Islet precursor cell (in vitro differentiated cells): ENCODE results near the gene PFKFB1.
A peak's percentile ranks its signal among the peaks of the same experiment; 100 is the strongest.
"Not testable (repeated sequence)": the region's sequence is repeated elsewhere in the genome, so short reads cannot be mapped to it uniquely, and the experiment has no call there.

Source experiments
- DNase-seq: peaks from one replicate; pipeline ENCODE4 v3.0.0-alpha.2; 2018

PFKFB1 gene

DNA sequence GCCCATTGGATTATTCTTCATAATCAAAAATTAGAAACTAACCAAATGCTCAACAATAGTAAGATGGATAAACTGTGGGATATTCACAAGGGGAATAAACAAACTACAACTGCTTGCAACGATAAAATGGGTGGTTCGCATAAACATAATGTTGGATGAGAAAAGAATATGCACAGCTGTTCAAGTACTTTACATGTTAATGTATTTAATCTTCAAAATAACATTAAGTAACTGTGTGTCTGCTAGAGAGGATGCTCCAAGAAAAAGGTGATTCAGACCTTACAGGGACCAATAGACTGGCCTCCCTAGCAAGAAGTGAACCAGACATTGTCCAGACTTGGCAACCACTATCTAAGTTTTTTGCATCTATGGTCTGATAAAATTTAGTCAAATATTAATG, 2.3 kb downstream of the PFKFB1 start:
- DNase-seq = no peak

DNA sequence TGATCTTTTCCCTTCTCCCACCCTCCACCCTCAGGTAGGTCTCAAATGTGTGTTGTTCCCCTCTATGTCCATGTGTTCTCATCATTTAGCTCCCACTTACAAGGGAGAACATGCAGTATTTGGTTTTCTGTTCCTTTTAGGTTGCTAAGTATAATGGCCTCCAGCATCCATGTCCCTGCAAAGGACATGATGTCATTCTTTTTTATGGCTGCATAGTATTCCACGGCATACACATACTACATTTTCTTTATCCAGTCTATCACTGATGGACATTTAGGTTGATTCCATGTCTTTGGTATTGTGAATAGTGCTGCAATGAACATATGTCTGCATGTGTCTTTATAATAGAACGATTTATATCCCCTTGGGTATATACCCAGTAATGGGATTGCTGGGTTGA, 10.7 kb downstream of the PFKFB1 start:
- not testable (repeated sequence) for DNase-seq

DNA sequence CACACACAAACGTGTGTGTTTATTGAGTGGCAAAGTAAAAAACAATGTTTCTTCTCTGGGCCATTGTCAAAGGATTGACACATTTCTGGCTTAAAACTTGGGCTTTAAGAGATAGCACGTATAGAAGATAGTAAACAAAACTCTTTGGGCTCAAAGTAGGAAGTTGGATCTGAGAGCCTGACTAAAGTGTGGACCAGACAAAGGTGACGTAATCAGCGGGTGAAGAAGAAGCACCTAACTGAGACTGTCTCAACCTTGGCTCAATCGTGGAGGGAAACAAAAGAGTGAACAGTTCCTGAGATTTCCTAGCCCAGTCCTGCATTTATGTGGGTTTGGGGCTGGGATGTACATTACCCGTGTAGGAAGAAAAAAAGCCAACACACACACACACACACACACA, 13.7 kb downstream of the PFKFB1 start:
- DNase-seq = no peak

DNA sequence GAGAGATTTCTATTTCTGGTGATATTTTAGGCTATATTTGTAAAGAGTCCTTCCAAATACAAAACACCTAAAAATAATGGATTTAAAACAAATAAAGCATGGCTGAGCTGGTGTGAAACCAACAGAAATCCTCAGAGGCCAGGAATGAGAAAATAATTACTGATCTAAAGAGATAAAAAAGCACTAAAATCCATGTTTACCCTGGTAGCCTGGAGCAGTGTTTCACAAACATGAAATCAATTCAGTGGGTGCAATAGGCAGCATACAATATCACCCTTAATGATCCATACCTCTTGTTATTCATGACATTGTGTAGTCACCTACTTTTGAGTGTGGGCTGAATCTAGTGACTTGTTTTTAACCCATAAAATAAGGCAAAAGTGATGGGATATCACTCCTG, 14.6 kb downstream of the PFKFB1 start:
- no peak for DNase-seq

DNA sequence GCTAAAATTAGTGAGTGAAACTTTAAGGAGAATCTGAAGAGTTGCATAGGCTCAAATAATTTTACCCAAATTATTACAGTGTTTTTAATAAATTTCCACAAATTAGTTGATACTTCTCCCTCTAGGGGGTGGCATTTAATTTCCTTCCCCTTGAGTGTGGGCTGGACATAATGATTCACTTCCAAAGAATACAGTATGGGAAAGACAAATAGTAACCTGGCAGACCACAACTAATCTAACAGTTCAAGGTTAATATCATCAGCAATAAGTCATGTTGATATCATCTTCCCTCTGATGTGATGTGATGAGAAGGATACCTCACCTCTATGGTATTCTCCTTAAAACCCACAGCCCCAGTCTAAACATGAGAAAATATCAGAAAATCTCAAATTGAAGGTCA, 15.5 kb downstream of the PFKFB1 start:
- no peak for DNase-seq

DNA sequence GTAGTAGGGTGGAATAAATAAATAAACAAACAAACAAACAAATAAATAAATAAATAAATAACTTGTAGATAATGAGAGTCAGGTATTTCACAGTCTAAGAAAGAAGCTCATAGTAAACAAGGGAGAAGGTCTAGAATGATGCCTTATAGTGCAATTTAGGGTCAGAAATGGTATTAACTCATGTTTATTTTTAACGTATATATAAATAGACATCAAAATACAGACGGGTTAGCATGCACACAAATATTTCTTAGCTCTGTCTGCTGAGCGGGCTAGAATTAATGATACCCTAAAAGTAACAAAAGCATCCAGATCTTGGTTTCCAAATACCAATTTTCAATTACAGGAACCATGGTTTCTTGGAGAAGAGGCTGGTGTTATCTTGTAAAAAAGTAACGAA, 16.6 kb downstream of the PFKFB1 start:
- DNase-seq = no peak

DNA sequence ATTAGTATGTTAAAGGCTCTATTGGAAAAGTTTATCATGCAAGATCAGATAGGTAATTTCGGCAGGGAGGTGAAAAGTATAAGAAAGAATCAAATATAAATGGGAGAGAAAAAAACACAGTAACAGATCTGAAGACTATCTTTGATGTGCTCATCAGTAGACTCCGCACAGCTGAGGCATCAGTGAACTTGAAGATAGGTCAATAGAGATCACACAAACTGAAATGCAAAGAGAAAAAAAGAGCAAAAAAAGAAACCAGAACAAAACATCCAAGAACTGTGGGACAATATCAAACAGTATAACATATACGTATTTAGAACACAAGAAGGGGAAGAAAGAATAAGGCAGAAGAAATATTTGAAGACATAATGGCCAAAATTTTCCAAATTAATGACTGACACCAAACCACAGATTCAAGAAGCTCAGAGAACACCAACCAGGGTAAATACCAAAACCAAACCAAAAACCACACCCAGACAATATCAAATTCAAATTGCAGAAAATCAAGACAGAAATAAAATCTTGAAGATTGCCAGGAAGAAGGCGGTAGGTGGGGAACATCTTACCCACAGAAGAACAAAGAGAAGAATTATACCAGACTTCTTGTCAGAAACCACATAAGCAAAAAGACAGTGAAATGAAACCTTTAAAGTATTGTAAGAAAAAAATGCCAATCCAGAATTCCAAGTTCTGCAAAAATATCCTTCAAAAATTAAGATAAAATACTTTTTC, 29.1 kb downstream of the PFKFB1 start:
- DNase-seq = no peak

DNA sequence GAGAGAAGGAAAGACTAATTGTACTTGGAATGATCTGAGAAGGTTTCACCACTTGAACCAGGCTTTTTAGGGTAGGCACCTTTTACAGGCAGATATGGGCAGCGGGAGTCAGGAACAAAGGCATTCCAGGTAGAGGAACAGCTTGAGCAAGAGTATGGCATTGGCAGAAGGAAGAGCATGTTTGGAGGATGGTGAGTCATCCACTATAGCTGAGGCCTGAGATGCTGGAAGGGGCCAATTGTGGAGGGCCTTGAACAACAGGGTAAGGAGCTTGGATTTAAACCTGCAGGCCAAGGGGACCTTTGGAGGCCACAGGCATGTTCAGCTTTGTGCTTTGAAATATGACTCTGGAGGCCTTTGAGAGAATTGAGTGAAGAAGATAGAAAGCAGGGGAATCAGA, 32.2 kb downstream of the PFKFB1 start:
- DNase-seq = no peak

DNA sequence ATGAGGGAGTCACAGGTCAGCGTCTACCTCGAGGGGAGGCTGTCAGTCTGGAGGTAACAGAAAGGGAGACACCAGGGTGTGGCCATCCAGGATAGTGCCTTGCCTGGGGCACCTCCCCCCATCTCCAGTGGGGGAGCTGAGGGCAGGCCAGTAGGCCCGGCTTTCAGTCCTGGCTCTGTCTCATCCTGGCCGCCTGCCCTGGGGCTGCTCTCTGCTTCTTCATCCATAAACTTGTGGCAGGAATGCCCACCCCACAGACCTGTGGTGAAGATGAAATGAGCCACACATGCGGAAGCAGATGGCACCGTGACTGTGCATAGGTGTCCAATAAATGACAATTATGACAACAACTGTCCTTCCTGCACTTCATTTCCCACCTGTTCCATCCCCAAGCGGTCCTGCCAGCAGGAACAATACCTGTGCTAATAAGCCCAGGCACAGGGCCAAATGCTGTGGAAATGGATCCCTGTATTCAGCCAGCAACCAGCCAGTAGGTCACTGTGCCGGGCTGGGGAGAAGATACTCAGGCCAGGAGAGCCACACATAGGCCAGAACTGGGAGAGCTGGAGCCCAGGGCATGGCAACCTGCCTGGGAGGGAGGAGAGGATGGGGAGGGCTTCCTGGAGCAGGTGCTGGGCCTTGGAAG, 43.1 kb downstream of the PFKFB1 start:
- no peak for DNase-seq

DNA sequence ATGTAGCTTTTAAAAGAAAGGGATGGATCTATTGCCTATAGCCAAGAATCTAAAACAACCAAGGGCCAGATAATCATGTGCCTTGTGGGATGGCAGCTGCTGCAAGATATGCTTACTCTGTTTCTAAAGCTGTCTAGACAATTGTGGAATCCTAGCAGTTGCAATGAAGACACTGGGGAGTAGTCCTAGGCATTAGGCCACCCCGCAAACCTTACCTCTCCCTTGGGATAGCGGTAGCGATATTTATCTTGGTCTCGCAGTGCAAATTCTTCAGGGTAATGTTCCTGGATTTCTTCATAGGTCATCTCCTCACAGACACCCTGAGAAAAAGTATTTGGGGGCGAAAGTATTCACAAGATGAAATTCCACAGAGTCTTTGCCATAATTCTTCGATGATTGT, 48.8 kb downstream of the PFKFB1 start:
- DNase-seq = no peak

DNA sequence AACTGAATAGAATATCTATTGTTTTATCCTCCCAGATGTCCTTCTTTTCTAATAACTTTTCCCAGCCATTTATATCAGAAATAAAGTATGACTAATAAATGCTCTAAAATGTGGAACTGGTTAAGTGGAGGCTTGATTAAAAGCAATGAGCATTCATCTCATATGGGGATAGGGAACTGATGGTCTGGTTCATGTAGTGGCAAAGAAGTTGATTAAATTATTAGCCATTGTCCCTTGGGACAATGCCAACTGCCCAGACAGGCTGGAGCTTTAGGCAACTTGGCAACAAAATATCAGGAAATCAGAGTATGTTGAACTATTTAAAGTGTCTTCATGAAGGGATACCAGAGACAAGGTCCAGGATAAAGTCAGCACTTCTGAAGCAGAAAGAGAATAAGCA, 49.2 kb downstream of the PFKFB1 start:
- no peak for DNase-seq

DNA sequence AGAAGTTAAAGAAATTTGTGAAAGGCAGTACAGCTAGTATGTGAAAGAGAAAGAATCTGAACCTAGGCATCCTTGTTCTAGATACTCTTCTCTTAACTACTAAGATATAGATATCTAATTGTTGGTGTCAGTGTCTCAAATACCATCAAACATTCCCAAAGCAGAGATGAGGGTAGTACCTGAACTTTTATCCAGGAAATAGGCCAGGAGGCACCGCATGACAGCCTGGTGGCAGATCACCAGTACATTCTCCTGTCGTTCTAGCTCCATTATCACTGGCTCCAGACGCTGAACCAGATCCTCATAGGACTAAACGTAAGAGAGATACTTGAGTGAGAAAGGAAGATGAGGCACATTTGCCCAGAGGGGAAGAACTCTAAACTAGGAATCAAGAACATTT, 56.6 kb downstream of the PFKFB1 start:
- DNase-seq = peak; percentile 9

DNA sequence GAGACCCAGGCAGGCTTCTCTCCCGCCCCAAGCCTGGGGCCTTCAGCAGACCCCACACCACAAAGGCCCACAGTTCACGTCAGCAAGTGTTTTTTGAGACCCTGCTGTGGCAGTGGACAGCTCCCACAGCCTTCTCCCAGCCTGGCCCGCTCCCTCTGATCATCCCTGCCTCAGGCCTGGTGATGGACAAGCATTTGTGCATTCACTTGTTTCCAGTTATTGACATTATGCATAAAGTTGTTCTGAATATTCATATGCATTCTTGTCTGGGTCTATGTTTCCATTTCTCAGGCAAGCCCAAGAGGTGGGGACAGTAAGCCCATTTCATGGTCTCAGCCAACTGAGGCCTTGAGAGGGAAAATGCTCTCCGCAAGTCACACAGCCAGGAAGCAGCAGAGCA, 58.7 kb downstream of the PFKFB1 start:
- DNase-seq = peak; percentile 25

DNA sequence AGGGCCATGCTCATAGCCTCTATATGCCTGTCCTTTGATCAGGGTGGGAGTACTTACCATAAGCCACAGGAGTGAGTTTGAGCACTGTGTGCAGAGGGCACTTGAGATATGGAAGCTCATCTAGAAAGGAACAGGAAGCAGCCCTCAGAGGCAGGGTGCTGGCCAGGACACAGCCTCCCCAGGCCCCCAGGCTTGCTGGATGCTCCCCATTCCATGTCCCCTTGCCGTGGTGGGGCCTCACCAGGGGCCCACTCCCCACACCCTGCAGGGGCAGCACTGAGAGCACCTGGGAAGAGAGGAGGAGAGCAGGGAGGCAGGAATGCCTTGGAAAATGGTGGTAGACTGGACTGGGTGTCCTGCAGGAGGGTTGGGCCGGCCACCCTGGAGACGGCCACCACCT, 59.1 kb downstream of the PFKFB1 start:
- DNase-seq = no peak

DNA sequence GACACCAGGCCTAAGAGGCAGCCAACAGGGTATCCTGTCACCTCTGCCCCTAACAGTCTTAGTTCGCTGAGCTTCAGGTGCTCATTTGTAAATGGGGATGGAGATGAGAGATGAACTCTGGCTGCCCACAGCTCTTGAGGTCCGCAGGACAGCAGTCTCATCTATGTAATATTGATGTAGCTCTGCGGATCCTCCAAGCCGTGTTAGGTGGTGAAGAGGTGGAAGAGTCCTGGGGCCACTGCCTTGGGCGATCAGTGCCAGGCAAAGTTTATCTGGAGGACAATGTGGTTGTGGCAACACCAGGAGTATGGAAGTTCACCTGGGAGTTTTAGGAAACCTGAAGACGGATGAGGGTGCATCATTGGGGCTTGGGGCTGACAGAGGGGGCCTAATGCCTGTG, 59.9 kb downstream of the PFKFB1 start:
- DNase-seq = no peak

DNA sequence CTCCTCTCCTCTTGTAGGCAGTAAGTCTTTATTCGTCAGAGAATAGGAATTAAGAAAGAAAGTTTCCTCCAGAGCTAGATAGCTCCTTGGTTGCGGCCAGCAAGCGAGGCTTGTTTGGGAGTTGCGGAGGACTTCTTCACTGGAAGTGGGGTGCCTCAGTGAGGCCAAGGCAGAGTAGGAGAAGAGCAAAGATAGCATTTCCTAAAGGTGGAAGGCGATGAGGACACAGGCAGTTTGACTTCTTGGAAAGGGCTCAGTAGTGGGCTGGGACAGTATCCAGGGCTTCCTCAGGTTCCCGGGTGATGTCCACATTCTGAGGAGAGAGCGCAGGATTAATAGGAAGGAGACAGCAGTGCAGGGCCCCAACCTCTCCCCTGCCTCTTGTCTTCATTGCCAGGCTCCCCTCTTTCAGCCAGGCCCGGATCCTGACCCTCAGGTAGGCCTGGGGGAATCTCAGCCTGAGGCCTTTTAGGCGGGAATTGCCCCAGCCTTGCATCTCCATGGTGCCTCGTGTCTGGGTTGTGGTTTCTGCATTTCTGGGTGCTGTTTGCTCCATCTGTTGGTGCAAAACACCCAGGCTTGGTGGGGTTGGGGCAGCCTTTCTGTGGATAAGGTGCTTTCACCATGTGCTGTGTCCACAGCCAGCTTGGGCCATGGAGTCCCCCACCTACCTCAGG, 60.7 kb downstream of the PFKFB1 start:
- peak; percentile 11 for DNase-seq

DNA sequence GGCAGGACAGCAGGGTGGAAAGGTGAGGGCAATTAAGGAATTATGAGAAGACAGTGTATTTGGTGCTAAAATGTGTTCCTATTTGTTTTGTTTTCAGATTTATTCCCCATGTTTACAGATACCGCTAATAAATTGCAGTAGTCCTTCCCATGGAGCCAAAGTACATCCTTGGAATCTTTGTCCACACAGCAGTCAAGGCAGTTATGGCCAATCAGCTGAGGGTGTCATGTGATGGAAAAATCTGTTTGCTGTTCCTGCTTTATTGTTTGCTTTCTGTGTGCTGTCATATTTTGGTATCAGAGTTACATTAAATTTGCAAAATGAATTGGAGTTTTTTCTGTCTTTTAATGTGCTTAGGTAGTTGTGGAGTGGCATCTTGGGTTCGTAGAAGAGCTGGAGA, 62.9 kb downstream of the PFKFB1 start:
- DNase-seq = no peak

DNA sequence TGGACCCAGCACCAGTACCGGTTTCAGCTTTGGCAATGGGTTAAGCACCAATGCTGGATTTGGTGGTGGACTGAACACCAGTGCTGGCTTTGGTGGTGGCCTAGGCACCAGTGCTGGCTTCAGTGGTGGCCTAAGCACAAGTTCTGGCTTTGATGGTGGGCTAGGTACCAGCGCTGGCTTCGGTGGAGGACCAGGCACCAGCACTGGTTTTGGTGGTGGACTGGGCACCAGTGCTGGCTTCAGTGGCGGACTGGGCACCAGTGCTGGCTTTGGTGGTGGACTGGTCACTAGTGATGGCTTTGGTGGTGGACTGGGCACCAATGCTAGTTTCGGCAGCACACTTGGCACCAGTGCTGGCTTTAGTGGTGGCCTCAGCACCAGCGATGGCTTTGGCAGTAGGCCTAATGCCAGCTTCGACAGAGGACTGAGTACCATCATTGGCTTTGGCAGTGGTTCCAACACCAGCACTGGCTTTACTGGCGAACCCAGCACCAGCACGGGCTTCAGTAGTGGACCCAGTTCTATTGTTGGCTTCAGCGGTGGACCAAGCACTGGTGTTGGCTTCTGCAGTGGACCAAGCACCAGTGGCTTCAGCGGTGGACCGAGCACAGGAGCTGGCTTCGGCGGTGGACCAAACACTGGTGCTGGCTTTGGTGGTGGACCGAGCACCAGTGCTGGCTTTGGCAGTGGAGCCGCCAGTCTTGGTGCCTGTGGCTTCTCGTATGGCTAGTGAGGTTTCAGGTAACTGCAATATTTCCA, 63.5 kb downstream of the PFKFB1 start:
- no peak for DNase-seq

DNA sequence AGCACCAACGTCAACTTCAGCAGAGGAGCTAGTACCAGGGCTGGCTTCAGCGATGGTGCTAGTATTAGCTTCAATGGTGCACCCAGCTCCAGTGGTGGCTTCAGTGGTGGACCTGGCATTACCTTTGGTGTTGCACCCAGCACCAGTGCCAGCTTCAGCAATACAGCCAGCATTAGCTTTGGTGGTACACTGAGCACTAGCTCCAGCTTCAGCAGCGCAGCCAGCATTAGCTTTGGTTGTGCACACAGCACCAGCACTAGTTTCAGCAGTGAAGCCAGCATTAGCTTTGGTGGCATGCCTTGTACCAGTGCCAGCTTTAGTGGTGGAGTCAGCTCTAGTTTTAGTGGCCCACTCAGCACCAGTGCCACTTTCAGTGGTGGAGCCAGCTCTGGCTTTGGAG, 65.1 kb downstream of the PFKFB1 start:
- no peak for DNase-seq

DNA sequence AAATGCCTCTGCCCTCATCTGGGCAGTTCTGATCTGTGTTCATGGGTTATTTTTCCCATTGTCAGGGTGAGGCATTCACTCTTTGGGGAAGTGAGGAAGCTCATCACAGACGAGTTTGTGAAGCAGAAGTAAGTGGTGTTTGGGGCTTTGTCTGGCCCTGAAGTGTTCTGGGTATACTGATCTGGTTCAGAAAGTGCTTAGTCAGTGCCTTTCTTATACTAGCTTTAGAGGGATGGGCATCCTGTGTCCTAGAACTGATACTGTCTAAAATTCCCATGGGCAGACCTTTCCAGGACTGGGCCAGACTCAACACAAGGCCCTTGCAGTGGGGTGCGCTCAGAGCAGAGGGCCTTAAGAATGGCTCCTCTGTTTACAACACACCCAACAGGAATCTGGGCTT, 67.0 kb downstream of the PFKFB1 start:
- DNase-seq = no peak

DNA sequence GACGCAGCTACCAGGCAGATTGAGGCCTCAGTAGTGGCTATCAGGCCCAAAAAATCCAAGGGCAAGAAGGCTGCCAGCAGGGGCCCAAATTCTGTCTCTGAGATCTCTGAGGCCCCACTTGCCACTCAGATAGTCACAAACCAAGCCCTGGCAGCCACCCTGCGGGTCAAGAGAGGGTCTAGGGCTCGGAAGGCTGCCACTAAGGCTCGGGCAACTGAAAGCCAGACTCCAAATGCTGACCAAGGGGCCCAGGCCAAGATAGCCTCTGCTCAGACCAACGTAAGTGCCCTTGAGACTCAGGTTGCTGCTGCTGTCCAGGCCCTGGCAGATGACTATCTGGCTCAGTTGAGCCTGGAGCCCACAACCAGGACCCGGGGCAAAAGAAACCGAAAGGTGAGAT, 70.6 kb downstream of the PFKFB1 start:
- DNase-seq = no peak

DNA sequence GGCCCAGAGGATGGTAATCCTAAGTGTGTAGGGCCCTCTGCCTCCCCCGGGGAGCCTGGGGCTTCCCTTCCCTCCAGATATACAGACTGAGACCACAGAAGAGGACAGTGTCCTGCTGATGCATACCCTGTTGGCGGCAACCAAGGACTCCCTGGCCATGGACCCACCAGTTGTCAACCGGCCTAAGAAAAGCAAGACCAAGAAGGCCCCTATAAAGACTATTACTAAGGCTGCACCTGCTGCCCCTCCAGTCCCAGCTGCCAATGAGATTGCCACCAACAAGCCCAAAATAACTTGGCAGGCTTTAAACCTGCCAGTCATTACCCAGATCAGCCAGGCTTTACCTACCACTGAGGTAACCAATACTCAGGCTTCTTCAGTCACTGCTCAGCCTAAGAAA, 71.4 kb downstream of the PFKFB1 start:
- DNase-seq = no peak

DNA sequence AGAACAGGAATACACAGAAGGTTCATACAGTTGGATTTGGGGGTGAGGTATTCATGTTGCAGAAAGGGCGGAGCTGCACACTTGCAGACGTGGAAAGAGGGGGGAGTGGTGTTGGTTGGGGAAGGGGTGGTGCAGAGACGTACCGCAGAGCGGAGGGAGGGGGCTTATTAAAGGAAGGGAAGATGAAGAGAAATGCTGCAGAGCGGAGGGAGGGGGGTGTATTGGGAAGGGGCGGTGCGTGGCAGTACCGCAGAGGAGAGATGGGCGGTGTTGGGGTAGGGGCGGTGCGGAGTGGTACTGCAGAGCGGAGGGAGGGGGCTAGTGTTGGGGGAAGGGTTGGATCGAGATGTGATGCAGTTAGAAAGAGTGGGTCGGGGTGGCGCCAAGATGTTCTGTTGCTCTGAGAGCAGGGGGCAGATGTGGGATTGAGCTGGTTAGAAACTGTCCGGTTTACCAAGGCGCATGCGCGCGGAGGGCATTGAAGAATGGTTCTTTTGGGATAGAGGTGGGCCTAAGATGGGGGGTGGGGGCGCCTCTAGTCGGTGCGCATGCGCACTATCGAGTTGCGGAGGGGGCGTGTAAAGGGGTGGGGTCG, 72.5 kb downstream of the PFKFB1 start:
- DNase-seq = peak; percentile 88
